ENCODE measurements around the gene BLNK.

DNA sequence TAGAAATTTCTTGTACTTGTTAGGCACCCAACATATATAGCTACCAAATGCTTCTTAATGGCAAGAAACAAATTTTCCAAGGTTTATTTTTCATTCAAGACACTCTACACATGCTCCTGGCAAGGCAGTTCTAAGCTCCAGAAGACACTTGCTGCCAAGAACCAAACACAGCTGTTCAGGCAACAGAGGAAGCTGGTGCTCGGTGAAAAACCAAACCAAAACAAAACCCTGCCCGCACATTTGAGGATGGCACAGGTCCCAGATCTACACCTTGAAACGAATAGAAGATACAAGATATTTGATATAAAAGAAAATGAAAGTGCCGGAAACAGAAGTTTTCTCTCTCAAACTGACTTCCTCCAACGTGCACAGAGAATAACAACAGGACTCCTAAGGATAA, 28.0 kb upstream of the BLNK start:
- TF ChIP-seq EZH2 (IDR thresholded peaks at IDR 0.05; ENCODE audit: insufficient read depth, poor library complexity, severe bottlenecking) (no peak), EZH2phosphoT487 (IDR thresholded peaks at IDR 0.05; ENCODE audit: insufficient read depth, low read depth) (no peak)

Measured in GM23248 (cell line).